HCT116 (cell line): Measurements from ENCODE around the gene CTCF. TPM values are rescaled to one million over a fixed set of nuclear protein-coding genes. Genes with fewer than 3 reads are reported as not detected.

ENCODE experiments used
- ATAC-seq: fragments of 200-7000 bp; cut with Tn5 transposase; 2 replicates; pipeline ENCODE4 v1.9.1; 2020; ENCODE audit warnings: mild to moderate bottlenecking, moderate library complexity
- BruUV-seq: library from RNA; stranded (reverse); fragments of 400-500 nt; replicated peaks from 2 replicates; lab custom pipeline; 2021; lab: Mats Ljungman, UMichigan
- CTCF ChIA-PET: fragments of 300-600 bp; sonication (Branson Sonifier 250); formaldehyde crosslinking; loops from one replicate; lab custom pipeline; 2021; ENCODE audit warnings: antibody characterized with exemption; lab: Charles Lee
- POLR2A ChIA-PET: fragments of 300-600, 350-600 bp; sonication (Branson Sonifier 250); formaldehyde crosslinking; loops from one replicate; lab custom pipeline; 2021; ENCODE audit warnings: antibody characterized with exemption; lab: Charles Lee
- RAD21 ChIA-PET, 2 experiments: fragments of 300-600 bp; sonication (Branson Sonifier 250); formaldehyde crosslinking; loops; one replicate each; lab custom pipeline; 2023; ENCODE audit warnings: low total read pairs in 2 of 2; ENCODE audit not compliant: uncharacterized antibody in 2 of 2, unreplicated experiment in 2 of 2, low non-redundant PET in 1 of 2; lab: Charles Lee
- DNase-seq: peaks from one replicate; pipeline ENCODE4 v3.0.0-alpha.2; 2010; ENCODE audit warnings: low read depth, low spot score
- H2AFZ ChIP-seq: fragments of 200-600 bp; shearing (Covaris generic), sonication (generic); 2 replicates; pipeline ENCODE4 v1.6.1; 2017; ENCODE audit warnings: low read depth, mixed run types, mixed read lengths, antibody characterized with exemption, low read length; ENCODE audit not compliant: poor library complexity, severe bottlenecking
- H3K27ac ChIP-seq: 2 replicates; pipeline ENCODE4 v1.5.1; 2012; ENCODE audit warnings: low read depth, low read length
- H3K27me3 ChIP-seq: fragments of 200-600 bp; sonication (generic); 2 replicates; pipeline ENCODE4 v1.6.1; 2016; ENCODE audit warnings: mixed run types, low read length, mixed read lengths; ENCODE audit not compliant: insufficient read depth
- H3K36me3 ChIP-seq, 2 experiments: fragments of 200-500 bp in 1 of 2; fragments of 200-600 bp in 1 of 2; sonication (Bioruptor generic) in 1 of 2; sonication (generic) in 1 of 2; 2 replicates each; pipeline versions ENCODE4 v1.5.1 to v1.6.1; 2014 to 2016; ENCODE audit warnings: low read length in 2 of 2, inconsistent platforms in 1 of 2, mixed read lengths in 1 of 2, mixed run types in 1 of 2; ENCODE audit not compliant: insufficient read depth in 2 of 2, control insufficient read depth in 1 of 2
- H3K4me1 ChIP-seq, 2 experiments: fragments of 200-600 bp in 1 of 2; sonication (generic) in 1 of 2; 2 replicates each; pipeline versions ENCODE4 v1.5.1 to v1.6.1; 2012 to 2017; ENCODE audit warnings: low read length in 2 of 2, inconsistent platforms in 1 of 2, mild to moderate bottlenecking in 1 of 2, mixed read lengths in 1 of 2, mixed run types in 1 of 2, moderate library complexity in 1 of 2; ENCODE audit not compliant: insufficient read depth in 2 of 2, control insufficient read depth in 1 of 2
- H3K4me2 ChIP-seq: fragments of 200-600 bp; sonication (generic); 2 replicates; pipeline ENCODE4 v1.6.1; 2017; ENCODE audit warnings: mixed run types, low read length, mixed read lengths
- H3K4me3 ChIP-seq, 2 experiments: fragments of 200-600 bp in 1 of 2; sonication (generic) in 1 of 2; replicated peaks in 1 of 2; 2 replicates each; pipeline ENCODE4 v1.5.1; 2011 to 2016; ENCODE audit warnings: low read length in 2 of 2, control low read depth in 1 of 2, low read depth in 1 of 2, mild to moderate bottlenecking in 1 of 2, mixed read lengths in 1 of 2, mixed run types in 1 of 2
- H3K79me2 ChIP-seq: fragments of 200-600 bp; sonication (generic); 2 replicates; pipeline ENCODE4 v1.6.1; 2017; ENCODE audit warnings: mild to moderate bottlenecking, mixed run types, low read length, moderate library complexity, mixed read lengths; ENCODE audit not compliant: insufficient read depth
- H3K9ac ChIP-seq: fragments of 200-600 bp; sonication (generic); 2 replicates; pipeline ENCODE4 v1.6.1; 2016; ENCODE audit warnings: low read length, mixed read lengths
- H3K9me2 ChIP-seq: fragments of 200-600 bp; sonication (generic), shearing (Covaris generic); 2 replicates; pipeline ENCODE4 v1.6.1; 2017; ENCODE audit warnings: mixed run types, mild to moderate bottlenecking, moderate library complexity; ENCODE audit not compliant: insufficient read depth
- H3K9me3 ChIP-seq, 2 experiments: fragments of 200-500 bp in 1 of 2; fragments of 200-600 bp in 1 of 2; sonication (Bioruptor generic) in 1 of 2; sonication (generic) in 1 of 2; 2 replicates each; pipeline ENCODE4 v1.6.1; 2014 to 2017; ENCODE audit warnings: low read length in 2 of 2, mixed read lengths in 2 of 2, inconsistent platforms in 1 of 2, low read depth in 1 of 2, mild to moderate bottlenecking in 1 of 2, mixed run types in 1 of 2, moderate library complexity in 1 of 2; ENCODE audit not compliant: control insufficient read depth in 1 of 2, insufficient read depth in 1 of 2
- H4K20me1 ChIP-seq: fragments of 200-600 bp; sonication (generic), shearing (Covaris generic); 2 replicates; pipeline ENCODE4 v1.6.1; 2017; ENCODE audit warnings: mixed run types, mild to moderate bottlenecking, moderate library complexity; ENCODE audit not compliant: insufficient read depth
- ATF3 ChIP-seq: IDR thresholded peaks from 2 replicates; pipeline ENCODE4 v1.6.1; 2012
- CEBPB ChIP-seq: IDR thresholded peaks from 2 replicates; pipeline ENCODE4 v1.6.1; 2012; ENCODE audit warnings: low read depth
- CTCF ChIP-seq, 3 experiments: fragments of 200-600 bp in 1 of 3; sonication (generic) in 1 of 3; IDR thresholded peaks in 2 of 3; conservative IDR thresholded peaks in 1 of 3; 2 replicates each; pipeline ENCODE4 v1.5.1; 2012 to 2017; ENCODE audit warnings: low read depth in 2 of 3, low read length in 2 of 3, antibody characterized with exemption in 1 of 3, borderline replicate concordance in 1 of 3, control low read depth in 1 of 3, mild to moderate bottlenecking in 1 of 3, mixed read lengths in 1 of 3, mixed run types in 1 of 3, moderate library complexity in 1 of 3; ENCODE audit not compliant: insufficient read depth in 1 of 3
- MAX ChIP-seq: IDR thresholded peaks from 2 replicates; pipeline ENCODE4 v1.6.1; 2012
- POLR2AphosphoS5 ChIP-seq: IDR thresholded peaks from 2 replicates; pipeline ENCODE4 v1.6.1; 2011; ENCODE audit warnings: mild to moderate bottlenecking, low read depth, low read length, moderate library complexity
- RAD21 ChIP-seq: IDR thresholded peaks from 2 replicates; pipeline ENCODE4 v1.6.1; 2012; ENCODE audit warnings: low read depth, mild to moderate bottlenecking
- SIN3A ChIP-seq: IDR thresholded peaks from 2 replicates; pipeline ENCODE4 v1.6.1; 2012; ENCODE audit warnings: low read depth
- SP1 ChIP-seq: IDR thresholded peaks from 2 replicates; pipeline ENCODE4 v1.6.1; 2012; ENCODE audit warnings: low read depth
- ZNF274 ChIP-seq: fragments of 200-500 bp; sonication (Bioruptor generic); IDR thresholded peaks from 2 replicates; pipeline ENCODE4 v1.6.1; 2014; ENCODE audit warnings: mild to moderate bottlenecking, low read depth, low read length, inconsistent platforms
- intact Hi-C: fragments of 100-400 bp; cut with micrococcal nuclease; formaldehyde crosslinking; loops from 2 replicates; pipeline ENCODE4 v1.10.0; 2022
- total RNA-seq: library from RNA; stranded (reverse); gene quantifications from one replicate; pipeline ENCODE4 v1.2.1, GENCODE V29; 2021; ENCODE audit not compliant: unreplicated experiment

Gene CTCF
- total RNA-seq, 1 experiment from 2014 or later, result 48.3 TPM

GRCh38 chr16:67565470-67566100 is 3.3 kb downstream of the CTCF start:
- RAD21 ChIA-PET, result no interaction called here
- Histone ChIP-seq H3K4me1 (peaks cover 18 to 26% of the 10 kb centered on the region in 2 experiments), H3K9ac (no peak overlapping the region), H3K4me2 (no peak overlapping the region), H3K27ac (no peak overlapping the region), H3K36me3 (no peaks in the 10 kb centered on the region), H3K4me3 (no peak overlapping the region), H3K9me2 (no peaks in the 10 kb centered on the region), H3K27me3 (no peaks in the 10 kb centered on the region), H4K20me1 (no peaks in the 10 kb centered on the region), H3K79me2 (peaks cover 77% of the 10 kb centered on the region), H2AFZ (no peak overlapping the region), H3K9me3 (no peaks in the 10 kb centered on the region)
- TF ChIP-seq ZNF274 (no peak), ATF3 (no peak), RAD21 (no peak), CTCF (IDR thresholded peaks at IDR 0.05 in 2 of 3, conservative IDR thresholded peaks at IDR 0.05 in 1 of 3; ENCODE audit: borderline replicate concordance in 1 of 3, insufficient read depth in 1 of 3, low read depth in 2 of 3, low read length in 2 of 3) (no peak), SP1 (no peak), POLR2AphosphoS5 (no peak), MAX (no peak), SIN3A (no peak), CEBPB (no peak)
- intact Hi-C loops, result no loop called here
- DNase-seq (no peak), ATAC-seq (no peak)
- POLR2A ChIA-PET, result interaction anchor here (0.7 kb wide), 1 partner anchor 36 kb away, joined by 7 read pairs; no protein-coding TSS in a partner anchor
- CTCF ChIA-PET, result no interaction called here
- TSS peak; percentile 27 for BruUV-seq
